ENCODE results near the gene PPP1R3F. TPM values are rescaled to one million over a fixed set of nuclear protein-coding genes. Genes with fewer than 3 reads are reported as not detected.

PPP1R3F gene
- total and polyA plus RNA-seq, 2 experiments from 2014 or later: 6.4 to 10.2 TPM

GRCh38 chrX:49246541-49246940 lies 23.1 kb upstream of the PPP1R3F start:
- Histone ChIP-seq H2AFZ (no peak overlapping the region), H3K4me2 (no peak overlapping the region), H4K20me1 (ENCODE audit: insufficient read depth, poor library complexity, severe bottlenecking) (no peaks in the 10 kb centered on the region), H3K4me1 (ENCODE audit: insufficient read depth) (no peaks in the 10 kb centered on the region), H3K9me3 (ENCODE audit: low read depth) (no peaks in the 10 kb centered on the region), H3K36me3 (replicated peaks; ENCODE audit: insufficient read depth, low read depth) (no peaks in the 10 kb centered on the region), H3K4me3 (no peak overlapping the region), H3K9me2 (replicated peaks; ENCODE audit: insufficient read depth) (no peaks in the 10 kb centered on the region), H3K27me3 (no peaks in the 10 kb centered on the region), H3K27ac (no peak overlapping the region), H3K79me2 (no peaks in the 10 kb centered on the region)
- TF ChIP-seq EZH2phosphoT487 (IDR thresholded peaks at IDR 0.05; ENCODE audit: low read depth, severe bottlenecking, unreplicated experiment) (no peak), EZH2 (IDR thresholded peaks at IDR 0.05; ENCODE audit: borderline replicate concordance) (no peak), CTCF (IDR thresholded peaks at IDR 0.05; ENCODE audit: poor library complexity) (no peak)
- no peak for DNase-seq (ENCODE audit: low spot score)
- 91% methylated on average over 10 of the region's 10 CpGs for WGBS (ENCODE audit: low lambda C conversion rate, missing lambda C conversion rate)

DNA sequence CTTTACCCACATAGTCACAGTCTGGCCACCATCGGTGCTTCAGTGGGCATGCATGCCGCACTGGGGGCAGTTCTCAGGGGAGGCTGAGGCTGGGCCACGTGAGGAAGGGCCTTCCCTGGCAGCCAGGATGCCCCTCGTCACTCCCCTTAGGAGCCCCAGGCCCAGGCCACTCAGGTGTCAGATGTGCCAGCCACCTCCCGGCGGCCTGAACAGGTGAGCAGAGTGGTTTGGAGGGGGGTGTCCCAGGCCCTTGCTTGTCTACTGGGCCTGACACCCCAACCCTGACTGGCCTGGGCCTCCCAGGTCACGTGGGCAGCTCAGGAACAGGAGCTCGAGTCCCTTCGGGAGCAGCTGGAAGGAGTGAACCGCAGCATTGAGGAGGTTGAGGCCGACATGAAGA lies 22.2 kb upstream of the PPP1R3F start:
- no peak for DNase-seq (ENCODE audit: low spot score)
- Histone ChIP-seq H3K27me3 (no peaks in the 10 kb centered on the region), H3K79me2 (no peaks in the 10 kb centered on the region), H3K9me3 (ENCODE audit: low read depth) (no peaks in the 10 kb centered on the region), H3K4me3 (no peak overlapping the region), H3K4me1 (ENCODE audit: insufficient read depth) (no peaks in the 10 kb centered on the region), H3K36me3 (replicated peaks; ENCODE audit: insufficient read depth, low read depth) (no peaks in the 10 kb centered on the region), H3K9me2 (replicated peaks; ENCODE audit: insufficient read depth) (no peaks in the 10 kb centered on the region), H4K20me1 (ENCODE audit: insufficient read depth, poor library complexity, severe bottlenecking) (no peaks in the 10 kb centered on the region), H3K27ac (no peak overlapping the region), H2AFZ (no peak overlapping the region), H3K4me2 (no peak overlapping the region)
- 77% methylated on average over 11 of the region's 11 CpGs for WGBS (ENCODE audit: low lambda C conversion rate, missing lambda C conversion rate)
- TF ChIP-seq EZH2 (IDR thresholded peaks at IDR 0.05; ENCODE audit: borderline replicate concordance) (no peak), CTCF (IDR thresholded peaks at IDR 0.05; ENCODE audit: poor library complexity) (no peak), EZH2phosphoT487 (IDR thresholded peaks at IDR 0.05; ENCODE audit: low read depth, severe bottlenecking, unreplicated experiment) (no peak)

- Histone ChIP-seq H4K20me1 (ENCODE audit: insufficient read depth, poor library complexity, severe bottlenecking) (no peaks in the 10 kb centered on the region), H3K79me2 (no peaks in the 10 kb centered on the region), H3K4me3 (no peak overlapping the region), H3K9me2 (replicated peaks; ENCODE audit: insufficient read depth) (no peaks in the 10 kb centered on the region), H3K27me3 (no peaks in the 10 kb centered on the region), H3K4me1 (ENCODE audit: insufficient read depth) (no peaks in the 10 kb centered on the region), H3K4me2 (no peak overlapping the region), H2AFZ (no peak overlapping the region), H3K27ac (no peak overlapping the region), H3K9me3 (ENCODE audit: low read depth) (no peaks in the 10 kb centered on the region), H3K36me3 (replicated peaks; ENCODE audit: insufficient read depth, low read depth) (no peaks in the 10 kb centered on the region)
- 90% methylated on average over 27 of the region's 28 CpGs for WGBS (ENCODE audit: low lambda C conversion rate, missing lambda C conversion rate)
- TF ChIP-seq EZH2phosphoT487 (IDR thresholded peaks at IDR 0.05; ENCODE audit: low read depth, severe bottlenecking, unreplicated experiment): no peak
- no peak for TF ChIP-seq CTCF (IDR thresholded peaks at IDR 0.05; ENCODE audit: poor library complexity)
- no peak for TF ChIP-seq EZH2 (IDR thresholded peaks at IDR 0.05; ENCODE audit: borderline replicate concordance)
- no peak for DNase-seq (ENCODE audit: low spot score)
Measured at GRCh38 chrX:49247916-49248811, 21.4 kb upstream of the PPP1R3F start.
